ENCODE measurements around the gene SNX20.

SNX20 gene

GRCh38 chr16:50625374-50625773 lies 55.7 kb downstream of the SNX20 start:
- DNase-seq (ENCODE audit: extremely low spot score) = no peak
- ChIA-PET POLR2A (no interaction called here), CTCF (interaction anchor here (2.0 kb wide), 1 partner anchor 40 kb away, joined by 7 read pairs; no protein-coding TSS in a partner anchor)
- TF ChIP-seq CTCF (IDR thresholded peaks at IDR 0.05; ENCODE audit: control extremely low read depth, extremely low read depth, low read depth, missing control alignments) = no peak

GRCh38 chr16:50624449-50624970 lies 56.6 kb downstream of the SNX20 start:
- ChIA-PET POLR2A (no interaction called here), CTCF (interaction anchor here (1.5 to 2.9 kb wide), 3 partner anchors 9 to 182 kb away, joined by 5 to 11 read pairs (median 6); no protein-coding TSS in a partner anchor)
- no peak for TF ChIP-seq CTCF (IDR thresholded peaks at IDR 0.05; ENCODE audit: control extremely low read depth, extremely low read depth, low read depth, missing control alignments)
- DNase-seq (ENCODE audit: extremely low spot score) = no peak

GRCh38 chr16:50622643-50623369 lies 58.3 kb downstream of the SNX20 start:
- no peak for TF ChIP-seq CTCF (IDR thresholded peaks at IDR 0.05; ENCODE audit: control extremely low read depth, extremely low read depth, low read depth, missing control alignments)
- POLR2A ChIA-PET = no interaction called here
- CTCF ChIA-PET = interaction anchor here (0.7 to 2.9 kb wide), 4 partner anchors 8 to 184 kb away, joined by 4 to 11 read pairs (median 6); no protein-coding TSS in a partner anchor
- no peak for DNase-seq (ENCODE audit: extremely low spot score)

- TF ChIP-seq CTCF (IDR thresholded peaks at IDR 0.05; ENCODE audit: control extremely low read depth, extremely low read depth, low read depth, missing control alignments) = no peak
- ChIA-PET CTCF (interaction anchor here (0.7 to 2.9 kb wide), 4 partner anchors 43 to 185 kb away, joined by 3 to 11 read pairs (median 4); no protein-coding TSS in a partner anchor), POLR2A (no interaction called here)
- DNase-seq (ENCODE audit: extremely low spot score) = no peak
Observed at GRCh38 chr16:50622029-50622428, 59.1 kb downstream of the SNX20 start.

Data from GM10248 (cell line).